ENCODE measurements around the gene ACP1.

The ACP1 gene

GRCh38 chr2:252001-252602 is 12.6 kb upstream of the ACP1 start:
- CTCF ChIA-PET = interaction anchor here (0.9 to 7.1 kb wide), 4 partner anchors 9 to 38 kb away, joined by 3 to 99 read pairs (median 4); partner anchors contain the start of gene ALKAL2
- POLR2A ChIA-PET = interaction anchor here (0.7 kb wide), 1 partner anchor 13 kb away, joined by 3 read pairs; no protein-coding TSS in a partner anchor
- TF ChIP-seq, protein P1, sequence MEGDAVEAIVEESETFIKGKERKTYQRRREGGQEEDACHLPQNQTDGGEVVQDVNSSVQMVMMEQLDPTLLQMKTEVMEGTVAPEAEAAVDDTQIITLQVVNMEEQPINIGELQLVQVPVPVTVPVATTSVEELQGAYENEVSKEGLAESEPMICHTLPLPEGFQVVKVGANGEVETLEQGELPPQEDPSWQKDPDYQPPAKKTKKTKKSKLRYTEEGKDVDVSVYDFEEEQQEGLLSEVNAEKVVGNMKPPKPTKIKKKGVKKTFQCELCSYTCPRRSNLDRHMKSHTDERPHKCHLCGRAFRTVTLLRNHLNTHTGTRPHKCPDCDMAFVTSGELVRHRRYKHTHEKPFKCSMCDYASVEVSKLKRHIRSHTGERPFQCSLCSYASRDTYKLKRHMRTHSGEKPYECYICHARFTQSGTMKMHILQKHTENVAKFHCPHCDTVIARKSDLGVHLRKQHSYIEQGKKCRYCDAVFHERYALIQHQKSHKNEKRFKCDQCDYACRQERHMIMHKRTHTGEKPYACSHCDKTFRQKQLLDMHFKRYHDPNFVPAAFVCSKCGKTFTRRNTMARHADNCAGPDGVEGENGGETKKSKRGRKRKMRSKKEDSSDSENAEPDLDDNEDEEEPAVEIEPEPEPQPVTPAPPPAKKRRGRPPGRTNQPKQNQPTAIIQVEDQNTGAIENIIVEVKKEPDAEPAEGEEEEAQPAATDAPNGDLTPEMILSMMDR (IDR thresholded peaks at IDR 0.05; ENCODE audit: insufficient read depth, low read length, missing control alignments) = no peak
- DNase-seq (ENCODE audit: low read depth, low spot score) = no peak
- no peak overlapping the region for H3K4me3 ChIP-seq (ENCODE audit: low read depth, low read length)

GRCh38 chr2:253202-253638 is 11.5 kb upstream of the ACP1 start:
- CTCF ChIA-PET = no interaction called here
- TF ChIP-seq, protein P1 (IDR thresholded peaks at IDR 0.05; ENCODE audit: insufficient read depth, low read length, missing control alignments) = no peak
- POLR2A ChIA-PET = no interaction called here

GRCh38 chr2:254241-254640 is 10.5 kb upstream of the ACP1 start:
- ChIA-PET CTCF (interaction anchor here (1.0 to 1.2 kb wide), 2 partner anchors 9 to 10 kb away, joined by 3 to 5 read pairs; partner anchors contain the start of gene SH3YL1), POLR2A (no interaction called here)
- no peak for DNase-seq (ENCODE audit: low read depth, low spot score)
- no peak overlapping the region for H3K4me3 ChIP-seq (ENCODE audit: low read depth, low read length)
- TF ChIP-seq, protein P1 (IDR thresholded peaks at IDR 0.05; ENCODE audit: insufficient read depth, low read length, missing control alignments) = no peak

More at GRCh38 chr2:253202-253638, 11.5 kb upstream of the ACP1 start:
- H3K4me3 ChIP-seq (ENCODE audit: low read depth, low read length) = no peak overlapping the region
- DNase-seq (ENCODE audit: low read depth, low spot score) = no peak

- H3K4me3 ChIP-seq (ENCODE audit: low read depth, low read length) = no peak overlapping the region
- DNase-seq (ENCODE audit: low read depth, low spot score) = no peak
- ChIA-PET CTCF (interaction anchor here (1.0 to 1.2 kb wide), 3 partner anchors 9 to 10 kb away, joined by 3 to 5 read pairs (median 4); partner anchors contain the start of gene SH3YL1), POLR2A (no interaction called here)
- TF ChIP-seq, protein P1 (IDR thresholded peaks at IDR 0.05; ENCODE audit: insufficient read depth, low read length, missing control alignments) = no peak
These were observed 9.6 kb upstream of the ACP1 start for GRCh38 chr2:255195-255594.

GRCh38 chr2:256094-256493 is 8.7 kb upstream of the ACP1 start:
- no peak overlapping the region for H3K4me3 ChIP-seq (ENCODE audit: low read depth, low read length)
- TF ChIP-seq, protein P1 (IDR thresholded peaks at IDR 0.05; ENCODE audit: insufficient read depth, low read length, missing control alignments) = no peak
- DNase-seq (ENCODE audit: low read depth, low spot score) = no peak
- ChIA-PET POLR2A (no interaction called here), CTCF (no interaction called here)

DNA sequence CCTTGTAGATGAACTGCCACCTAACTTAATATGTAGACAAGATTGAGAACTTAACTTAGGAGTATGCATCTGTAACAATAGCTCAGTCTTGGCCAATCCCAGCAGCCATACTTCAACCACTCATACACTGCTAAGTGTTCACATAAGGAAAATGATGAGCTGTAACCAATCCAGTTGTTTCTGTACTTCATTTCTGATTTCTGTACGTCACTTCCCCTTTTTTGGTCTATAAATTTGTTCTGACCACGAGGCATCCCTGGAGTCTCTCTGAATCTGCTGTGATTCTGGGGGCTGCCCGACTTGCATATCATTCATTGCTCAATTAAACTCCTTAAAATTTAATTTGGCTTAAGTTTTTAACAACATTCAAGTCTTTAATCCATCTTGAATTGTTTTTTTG is 7.3 kb upstream of the ACP1 start:
- TF ChIP-seq, protein P1 (IDR thresholded peaks at IDR 0.05; ENCODE audit: insufficient read depth, low read length, missing control alignments) = no peak
- no peak overlapping the region for H3K4me3 ChIP-seq (ENCODE audit: low read depth, low read length)
- ChIA-PET CTCF (interaction anchor here (1.3 to 5.9 kb wide), 2 partner anchors 10 to 33 kb away, joined by 3 to 42 read pairs; no protein-coding TSS in a partner anchor), POLR2A (no interaction called here)
- no peak for DNase-seq (ENCODE audit: low read depth, low spot score)
